Astrocyte of the cerebellum (primary cell): ENCODE results near the gene SLC5A3.

Source experiments
- DNase-seq: peaks from one replicate; pipeline ENCODE4 v3.0.0-alpha.2; 2011; ENCODE audit warnings: low read depth
- H3K4me3 ChIP-seq: 2 replicates; pipeline ENCODE4 v1.5.1; 2011; ENCODE audit warnings: mild to moderate bottlenecking, low read depth, low read length, moderate library complexity
- in situ Hi-C: cut with HindIII; loops from 2 replicates; pipeline ENCODE4 v1.10.0; 2017; ENCODE audit warnings: low sequenced_read_pairs
- TF ChIP-seq, protein P1 (sequence below): IDR thresholded peaks from 2 replicates; pipeline ENCODE4 v1.5.1; 2012; ENCODE audit warnings: low read length, low read depth, moderate library complexity, mild to moderate bottlenecking; ENCODE audit errors: missing control alignments

SLC5A3 gene

DNA sequence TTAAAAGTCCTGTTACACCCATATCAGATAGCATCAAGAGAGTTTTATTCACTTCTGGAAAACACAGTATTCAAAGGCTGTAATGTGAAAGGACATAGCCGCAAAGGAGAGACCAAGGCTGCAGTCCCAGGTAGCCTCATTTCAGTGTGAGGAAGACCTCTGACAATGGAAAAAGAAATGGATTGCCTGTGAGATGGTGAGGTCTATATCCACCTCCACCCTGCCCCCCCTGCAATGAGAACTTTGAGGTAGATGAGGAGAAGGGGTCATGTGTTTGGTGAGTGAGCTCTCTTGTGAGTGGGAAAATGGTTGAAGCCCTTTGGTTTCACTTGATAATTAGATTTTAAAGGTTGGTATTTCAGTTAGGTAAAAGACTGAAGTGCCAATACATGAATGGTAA, 3.5 kb downstream of the SLC5A3 start:
- DNase-seq: no peak
- TF ChIP-seq, protein P1, sequence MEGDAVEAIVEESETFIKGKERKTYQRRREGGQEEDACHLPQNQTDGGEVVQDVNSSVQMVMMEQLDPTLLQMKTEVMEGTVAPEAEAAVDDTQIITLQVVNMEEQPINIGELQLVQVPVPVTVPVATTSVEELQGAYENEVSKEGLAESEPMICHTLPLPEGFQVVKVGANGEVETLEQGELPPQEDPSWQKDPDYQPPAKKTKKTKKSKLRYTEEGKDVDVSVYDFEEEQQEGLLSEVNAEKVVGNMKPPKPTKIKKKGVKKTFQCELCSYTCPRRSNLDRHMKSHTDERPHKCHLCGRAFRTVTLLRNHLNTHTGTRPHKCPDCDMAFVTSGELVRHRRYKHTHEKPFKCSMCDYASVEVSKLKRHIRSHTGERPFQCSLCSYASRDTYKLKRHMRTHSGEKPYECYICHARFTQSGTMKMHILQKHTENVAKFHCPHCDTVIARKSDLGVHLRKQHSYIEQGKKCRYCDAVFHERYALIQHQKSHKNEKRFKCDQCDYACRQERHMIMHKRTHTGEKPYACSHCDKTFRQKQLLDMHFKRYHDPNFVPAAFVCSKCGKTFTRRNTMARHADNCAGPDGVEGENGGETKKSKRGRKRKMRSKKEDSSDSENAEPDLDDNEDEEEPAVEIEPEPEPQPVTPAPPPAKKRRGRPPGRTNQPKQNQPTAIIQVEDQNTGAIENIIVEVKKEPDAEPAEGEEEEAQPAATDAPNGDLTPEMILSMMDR: no peak
- in situ Hi-C loops: no loop called here
- H3K4me3 ChIP-seq: no peak overlapping the region

DNA sequence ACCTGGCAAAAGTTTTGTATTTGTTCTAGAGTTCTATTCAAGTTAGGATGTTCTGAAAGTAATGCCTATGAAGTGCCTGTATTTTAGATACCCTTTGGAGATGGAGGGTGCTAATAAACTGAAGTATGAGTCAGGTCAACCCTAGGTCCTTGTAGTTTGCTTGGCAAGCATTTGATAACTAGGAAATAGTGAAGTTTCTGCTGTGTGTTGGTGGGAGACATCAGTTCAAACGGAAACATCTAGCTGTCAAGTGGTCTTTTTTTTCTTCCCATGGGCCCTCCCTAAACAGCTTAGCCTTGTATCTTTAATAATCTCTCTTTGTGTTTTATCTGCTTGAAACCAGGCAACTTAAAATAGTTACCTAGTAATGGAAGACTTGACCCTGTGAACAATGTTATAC, 4.5 kb downstream of the SLC5A3 start:
- H3K4me3 ChIP-seq: no peak overlapping the region
- in situ Hi-C loops: no loop called here
- no peak for DNase-seq
- TF ChIP-seq, protein P1: no peak

DNA sequence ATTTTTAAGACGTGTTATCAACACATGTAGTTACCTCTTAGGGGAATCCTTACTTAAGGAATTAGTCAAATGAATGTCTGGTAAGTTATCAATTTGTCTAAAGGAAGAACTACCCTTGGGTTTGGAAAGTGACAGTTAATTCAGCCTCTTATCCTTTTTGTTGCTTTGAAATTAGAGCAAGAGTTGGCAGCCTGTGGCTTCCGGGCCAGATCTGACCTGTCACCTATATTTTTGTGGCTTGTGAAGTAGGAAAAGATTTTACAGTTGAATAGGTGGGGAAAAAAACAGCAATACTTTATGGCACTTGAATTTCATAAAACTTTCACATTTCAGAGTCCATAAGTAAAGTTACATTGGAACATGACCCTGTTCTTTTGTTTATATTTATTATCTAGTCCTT, 5.5 kb downstream of the SLC5A3 start:
- in situ Hi-C loops: no loop called here
- no peak overlapping the region for H3K4me3 ChIP-seq
- DNase-seq: no peak

DNA sequence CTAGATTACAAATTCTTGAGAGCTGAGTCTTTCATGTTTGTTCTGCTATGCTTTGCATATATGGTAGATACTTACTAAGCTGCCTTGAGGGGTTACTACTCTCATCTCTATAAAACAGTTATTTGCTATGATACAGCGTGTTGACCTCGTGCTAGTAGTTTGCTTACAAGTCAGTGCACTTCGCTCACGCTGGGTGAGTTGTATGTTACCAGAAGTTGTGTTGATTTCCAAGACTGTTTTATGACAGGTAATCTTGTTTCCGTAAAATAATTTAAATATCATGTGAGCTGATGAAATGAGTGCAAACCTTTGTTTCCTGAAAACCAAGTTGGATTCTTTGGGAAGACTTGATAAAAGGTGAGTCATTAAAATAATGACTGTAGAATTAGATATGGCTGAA, 7.3 kb downstream of the SLC5A3 start:
- in situ Hi-C loops: no loop called here
- DNase-seq: no peak
- no peak overlapping the region for H3K4me3 ChIP-seq
- TF ChIP-seq, protein P1: no peak

More for the DNA sequence above, 5.5 kb downstream of the SLC5A3 start:
- TF ChIP-seq, protein P1: no peak

DNA sequence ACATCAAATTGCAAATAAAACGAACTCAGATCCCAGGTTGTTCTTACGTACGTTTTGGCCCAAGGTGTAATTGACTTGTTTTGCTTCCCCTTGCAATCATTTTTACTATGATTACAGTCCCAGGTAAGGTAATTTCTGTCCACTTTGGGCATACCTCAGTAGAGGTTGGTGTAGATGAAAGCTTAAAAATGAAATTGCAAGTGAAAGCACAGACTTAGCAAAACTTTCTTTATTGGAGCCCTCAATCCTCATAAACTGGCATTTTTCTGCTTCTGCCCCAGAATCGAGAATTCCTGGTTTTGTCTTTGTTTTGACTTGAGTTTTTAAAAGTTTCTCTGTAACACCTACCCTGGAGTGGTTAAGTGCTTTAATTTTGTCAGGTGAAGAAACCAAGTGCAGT, 9.4 kb downstream of the SLC5A3 start:
- TF ChIP-seq, protein P1: no peak
- in situ Hi-C loops: no loop called here
- no peak for DNase-seq
- no peak overlapping the region for H3K4me3 ChIP-seq

DNA sequence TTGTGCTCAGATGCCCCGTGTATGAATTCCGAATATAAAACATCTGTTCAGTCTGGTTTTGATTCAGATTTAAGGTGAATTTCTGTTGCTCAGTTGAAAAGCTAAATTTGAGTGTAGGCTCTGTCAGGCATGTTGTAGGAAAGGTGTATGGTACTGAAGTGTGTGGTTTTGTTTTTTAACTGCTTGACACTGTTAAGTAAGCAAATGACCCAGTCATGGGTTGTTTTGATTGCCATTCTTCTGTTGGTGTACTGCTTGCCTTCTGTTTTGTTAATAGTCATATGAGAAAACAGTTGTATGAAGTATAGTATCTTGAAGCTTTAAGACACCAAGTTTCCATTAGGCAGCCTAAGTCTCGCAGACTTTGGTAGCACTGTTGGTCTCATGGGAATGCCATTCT, 10.0 kb downstream of the SLC5A3 start:
- DNase-seq: no peak
- H3K4me3 ChIP-seq: no peak overlapping the region
- TF ChIP-seq, protein P1: no peak
- in situ Hi-C loops: no loop called here

DNA sequence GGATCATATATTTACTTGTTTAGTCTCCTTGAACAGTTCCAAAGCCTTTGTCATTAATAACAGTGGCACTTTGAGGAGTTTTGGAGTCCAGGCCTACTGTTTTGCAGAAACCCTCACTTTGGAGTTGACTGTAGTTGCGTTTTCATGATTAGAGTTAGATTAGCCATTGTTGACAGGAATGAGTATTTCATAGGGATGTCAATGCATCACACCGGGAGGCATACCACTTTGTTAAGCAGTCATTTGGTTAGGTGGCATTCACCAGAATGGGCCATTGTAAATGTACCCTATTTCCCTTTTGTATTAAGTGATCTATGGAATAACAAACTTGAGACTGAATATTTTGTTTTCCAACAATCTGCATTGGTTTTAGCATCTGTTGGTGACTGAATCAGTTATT, 11.8 kb downstream of the SLC5A3 start:
- no peak overlapping the region for H3K4me3 ChIP-seq
- in situ Hi-C loops: no loop called here
- TF ChIP-seq, protein P1: no peak
- DNase-seq: no peak
